HepG2 (cell line): ENCODE data around the gene PDILT.
"Not testable (repeated sequence)": the region's sequence is repeated elsewhere in the genome, so short reads cannot be mapped to it uniquely, and the experiment has no call there.

Source experiments
- GATAD2A ChIP-seq: IDR thresholded peaks from 2 replicates; pipeline ENCODE4 v1.6.1; 2016
- KLF11 ChIP-seq: IDR thresholded peaks from 2 replicates; pipeline ENCODE4 v1.6.1; 2016; ENCODE audit warnings: missing compliant biosample characterization
- KLF12 ChIP-seq: sonication (generic); formaldehyde crosslinking; IDR thresholded peaks from 2 replicates; pipeline ENCODE4 v1.4.0; 2020; ENCODE audit warnings: missing genetic modification reagents, borderline replicate concordance
- KLF6 ChIP-seq: IDR thresholded peaks from 2 replicates; pipeline ENCODE4 v1.8.0; 2016; ENCODE audit warnings: missing biosample characterization, missing genetic modification reagents
- MAFF ChIP-seq: IDR thresholded peaks from 2 replicates; pipeline ENCODE4 v1.6.1; 2011; ENCODE audit warnings: low read depth, low read length, improper control_type of control experiment
- NR1H2 ChIP-seq: sonication (generic); formaldehyde crosslinking; IDR thresholded peaks from 2 replicates; pipeline ENCODE4 v1.8.1; 2022; ENCODE audit warnings: low read depth, missing genetic modification reagents, borderline replicate concordance
- PHB2 ChIP-seq: fragments of 450-650 bp; IDR thresholded peaks from 2 replicates; pipeline ENCODE4 v1.6.1; 2018; ENCODE audit not compliant: partially characterized antibody
- RAD21 ChIP-seq: fragments of 450-650 bp; formaldehyde crosslinking; IDR thresholded peaks from 2 replicates; pipeline ENCODE4 v1.5.0; 2020; ENCODE audit warnings: mild to moderate bottlenecking
- SIN3A ChIP-seq: IDR thresholded peaks from 2 replicates; pipeline ENCODE4 v1.6.1; 2011; ENCODE audit warnings: low read depth, mild to moderate bottlenecking, control low read depth, low read length, borderline replicate concordance
- SRF ChIP-seq: IDR thresholded peaks from 2 replicates; pipeline ENCODE4 v1.6.1; 2011; ENCODE audit warnings: mild to moderate bottlenecking, low read depth, low read length, moderate library complexity
- TBP ChIP-seq: sonication (generic); formaldehyde crosslinking; IDR thresholded peaks from 2 replicates; pipeline ENCODE4 v1.5.0; 2020; ENCODE audit warnings: missing genetic modification reagents
- TF ChIP-seq, protein P1 (sequence below): sonication (generic); formaldehyde crosslinking; IDR thresholded peaks from 2 replicates; pipeline ENCODE4 v1.5.0; 2020; ENCODE audit warnings: mild to moderate bottlenecking, missing genetic modification reagents, moderate library complexity
- TF ChIP-seq, protein P2 (sequence below): sonication (generic); formaldehyde crosslinking; IDR thresholded peaks from 2 replicates; pipeline ENCODE4 v1.5.1; 2020; ENCODE audit warnings: mild to moderate bottlenecking, missing genetic modification reagents
- TF ChIP-seq, protein P3 (sequence below): sonication (generic); formaldehyde crosslinking; IDR thresholded peaks from 2 replicates; pipeline ENCODE4 v1.4.0; 2020; ENCODE audit warnings: missing genetic modification reagents

GRCh38 chr16:20419093-20419492 lies 14.6 kb upstream of the PDILT start:
- TF ChIP-seq, protein P1, sequence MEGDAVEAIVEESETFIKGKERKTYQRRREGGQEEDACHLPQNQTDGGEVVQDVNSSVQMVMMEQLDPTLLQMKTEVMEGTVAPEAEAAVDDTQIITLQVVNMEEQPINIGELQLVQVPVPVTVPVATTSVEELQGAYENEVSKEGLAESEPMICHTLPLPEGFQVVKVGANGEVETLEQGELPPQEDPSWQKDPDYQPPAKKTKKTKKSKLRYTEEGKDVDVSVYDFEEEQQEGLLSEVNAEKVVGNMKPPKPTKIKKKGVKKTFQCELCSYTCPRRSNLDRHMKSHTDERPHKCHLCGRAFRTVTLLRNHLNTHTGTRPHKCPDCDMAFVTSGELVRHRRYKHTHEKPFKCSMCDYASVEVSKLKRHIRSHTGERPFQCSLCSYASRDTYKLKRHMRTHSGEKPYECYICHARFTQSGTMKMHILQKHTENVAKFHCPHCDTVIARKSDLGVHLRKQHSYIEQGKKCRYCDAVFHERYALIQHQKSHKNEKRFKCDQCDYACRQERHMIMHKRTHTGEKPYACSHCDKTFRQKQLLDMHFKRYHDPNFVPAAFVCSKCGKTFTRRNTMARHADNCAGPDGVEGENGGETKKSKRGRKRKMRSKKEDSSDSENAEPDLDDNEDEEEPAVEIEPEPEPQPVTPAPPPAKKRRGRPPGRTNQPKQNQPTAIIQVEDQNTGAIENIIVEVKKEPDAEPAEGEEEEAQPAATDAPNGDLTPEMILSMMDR = not testable (repeated sequence)
- TF ChIP-seq SIN3A; NR1H2; SRF; MAFF; TBP (CRISPR knock-in tag); KLF12 (CRISPR knock-in tag); GATAD2A; RAD21; KLF6 (CRISPR knock-in tag); PHB2; KLF11 (CRISPR knock-in tag): not testable (repeated sequence)
- TF ChIP-seq, protein P2, sequence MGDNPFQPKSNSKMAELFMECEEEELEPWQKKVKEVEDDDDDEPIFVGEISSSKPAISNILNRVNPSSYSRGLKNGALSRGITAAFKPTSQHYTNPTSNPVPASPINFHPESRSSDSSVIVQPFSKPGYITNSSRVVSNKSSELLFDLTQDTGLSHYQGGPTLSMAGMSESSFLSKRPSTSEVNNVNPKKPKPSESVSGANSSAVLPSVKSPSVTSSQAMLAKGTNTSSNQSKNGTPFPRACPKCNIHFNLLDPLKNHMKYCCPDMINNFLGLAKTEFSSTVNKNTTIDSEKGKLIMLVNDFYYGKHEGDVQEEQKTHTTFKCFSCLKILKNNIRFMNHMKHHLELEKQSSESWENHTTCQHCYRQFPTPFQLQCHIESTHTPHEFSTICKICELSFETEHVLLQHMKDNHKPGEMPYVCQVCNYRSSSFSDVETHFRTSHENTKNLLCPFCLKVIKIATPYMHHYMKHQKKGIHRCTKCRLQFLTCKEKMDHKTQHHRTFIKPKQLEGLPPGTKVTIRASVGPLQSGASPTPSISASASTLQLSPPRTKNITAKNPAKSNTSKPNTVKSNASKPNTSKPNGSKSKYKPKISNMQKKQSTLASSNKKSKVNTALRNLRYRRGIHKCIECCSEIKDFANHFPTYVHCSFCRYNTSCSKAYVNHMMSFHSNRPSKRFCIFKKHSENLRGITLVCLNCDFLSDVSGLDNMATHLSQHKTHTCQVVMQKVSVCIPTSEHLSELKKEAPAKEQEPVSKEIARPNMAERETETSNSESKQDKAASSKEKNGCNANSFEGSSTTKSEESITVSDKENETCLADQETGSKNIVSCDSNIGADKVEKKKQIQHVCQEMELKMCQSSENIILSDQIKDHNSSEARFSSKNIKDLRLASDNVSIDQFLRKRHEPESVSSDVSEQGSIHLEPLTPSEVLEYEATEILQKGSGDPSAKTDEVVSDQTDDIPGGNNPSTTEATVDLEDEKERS (CRISPR knock-in tag) = not testable (repeated sequence)
- TF ChIP-seq, protein P3, sequence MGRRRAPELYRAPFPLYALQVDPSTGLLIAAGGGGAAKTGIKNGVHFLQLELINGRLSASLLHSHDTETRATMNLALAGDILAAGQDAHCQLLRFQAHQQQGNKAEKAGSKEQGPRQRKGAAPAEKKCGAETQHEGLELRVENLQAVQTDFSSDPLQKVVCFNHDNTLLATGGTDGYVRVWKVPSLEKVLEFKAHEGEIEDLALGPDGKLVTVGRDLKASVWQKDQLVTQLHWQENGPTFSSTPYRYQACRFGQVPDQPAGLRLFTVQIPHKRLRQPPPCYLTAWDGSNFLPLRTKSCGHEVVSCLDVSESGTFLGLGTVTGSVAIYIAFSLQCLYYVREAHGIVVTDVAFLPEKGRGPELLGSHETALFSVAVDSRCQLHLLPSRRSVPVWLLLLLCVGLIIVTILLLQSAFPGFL (CRISPR knock-in tag) = not testable (repeated sequence)
